Panc1 (cell line): ENCODE data around the gene SPSB1. TPM values are rescaled to one million over a fixed set of nuclear protein-coding genes. Genes with fewer than 3 reads are reported as not detected.

Source experiments
- ATAC-seq: fragments of 200-7000 bp; cut with Tn5 transposase; 2 replicates; pipeline ENCODE4 v1.9.1; 2020; ENCODE audit warnings: mild to moderate bottlenecking, moderate library complexity
- BruUV-seq: library from RNA; stranded (reverse); fragments of 400-500 nt; replicated peaks from 2 replicates; lab custom pipeline; 2021; lab: Mats Ljungman, UMichigan
- CTCF ChIA-PET: fragments of 300-600 bp; sonication (Branson Sonifier 250); formaldehyde crosslinking; loops from one replicate; lab custom pipeline; 2022; ENCODE audit warnings: antibody characterized with exemption; lab: Charles Lee
- POLR2A ChIA-PET: fragments of 300-600 bp; sonication (Branson Sonifier 250); formaldehyde crosslinking; loops from one replicate; lab custom pipeline; 2022; ENCODE audit warnings: antibody characterized with exemption; lab: Charles Lee
- DNase-seq: peaks from one replicate; pipeline ENCODE4 v3.0.0-alpha.2; 2010; ENCODE audit warnings: low read depth, low spot score
- H3K27ac ChIP-seq: 2 replicates; pipeline ENCODE4 v1.5.1; 2011; ENCODE audit warnings: mild to moderate bottlenecking, low read length, inconsistent platforms
- H3K27me3 ChIP-seq: fragments of 200-500 bp; sonication (Bioruptor generic); 2 replicates; pipeline ENCODE4 v1.6.0; 2014; ENCODE audit warnings: low read length, inconsistent platforms; ENCODE audit not compliant: control insufficient read depth, insufficient read depth
- H3K36me3 ChIP-seq: fragments of 200-500 bp; sonication (Bioruptor generic); 2 replicates; pipeline ENCODE4 v1.5.1; 2014; ENCODE audit warnings: inconsistent platforms, mild to moderate bottlenecking, low read length, moderate library complexity; ENCODE audit not compliant: control insufficient read depth, insufficient read depth
- H3K4me1 ChIP-seq: 2 replicates; pipeline ENCODE4 v1.5.1; 2011; ENCODE audit warnings: inconsistent platforms, mild to moderate bottlenecking, low read length, moderate library complexity; ENCODE audit not compliant: control insufficient read depth, insufficient read depth
- H3K4me3 ChIP-seq, 2 experiments: 2 replicates each; pipeline ENCODE4 v1.5.1; 2011 to 2012; ENCODE audit warnings: low read depth in 2 of 2, low read length in 2 of 2, mild to moderate bottlenecking in 2 of 2, inconsistent platforms in 1 of 2, moderate library complexity in 1 of 2
- H3K9me3 ChIP-seq: fragments of 200-500 bp; sonication (Bioruptor generic); 2 replicates; pipeline ENCODE4 v1.5.1; 2014; ENCODE audit warnings: low read depth, mild to moderate bottlenecking, inconsistent platforms, low read length, moderate library complexity; ENCODE audit not compliant: control insufficient read depth, insufficient read depth
- POLR2AphosphoS5 ChIP-seq: IDR thresholded peaks from 2 replicates; pipeline ENCODE4 v1.6.1; 2012; ENCODE audit warnings: mild to moderate bottlenecking, low read depth, low read length, moderate library complexity
- SIN3A ChIP-seq: IDR thresholded peaks from 2 replicates; pipeline ENCODE4 v1.6.1; 2012; ENCODE audit warnings: low read depth, mild to moderate bottlenecking, low read length, moderate library complexity, borderline replicate concordance; ENCODE audit not compliant: insufficient read depth
- TCF7L2 ChIP-seq: IDR thresholded peaks from 2 replicates; pipeline ENCODE4 v1.6.1; 2011; ENCODE audit warnings: mild to moderate bottlenecking, low read depth, low read length, inconsistent platforms
- in situ Hi-C: cut with HindIII; loops from 2 replicates; pipeline ENCODE4 v1.10.0; 2016; ENCODE audit warnings: low sequenced_read_pairs, low pct_unique_long_range_greater_than_20kb
- intact Hi-C: fragments of 100-400 bp; cut with micrococcal nuclease; formaldehyde crosslinking; loops from one replicate; pipeline ENCODE4 v1.10.0; 2022; ENCODE audit not compliant: unreplicated experiment
- total RNA-seq: library from RNA; stranded (reverse); gene quantifications from one replicate; pipeline ENCODE4 v1.2.1, GENCODE V29; 2021; ENCODE audit not compliant: unreplicated experiment
- TF ChIP-seq, protein P1 (sequence below), 2 experiments: IDR thresholded peaks; 2 replicates each; pipeline ENCODE4 v1.6.1; 2011 to 2012; ENCODE audit warnings: low read depth in 2 of 2, control low read depth in 1 of 2, low read length in 1 of 2, mild to moderate bottlenecking in 1 of 2, moderate library complexity in 1 of 2; ENCODE audit not compliant: insufficient read depth in 1 of 2
- TF ChIP-seq, protein P2 (sequence below): fragments of 450-650 bp; IDR thresholded peaks from 2 replicates; pipeline ENCODE4 v1.5.1; 2017; ENCODE audit warnings: mild to moderate bottlenecking

The SPSB1 gene
- total RNA-seq, 1 experiment from 2014 or later: 73.7 TPM

DNA sequence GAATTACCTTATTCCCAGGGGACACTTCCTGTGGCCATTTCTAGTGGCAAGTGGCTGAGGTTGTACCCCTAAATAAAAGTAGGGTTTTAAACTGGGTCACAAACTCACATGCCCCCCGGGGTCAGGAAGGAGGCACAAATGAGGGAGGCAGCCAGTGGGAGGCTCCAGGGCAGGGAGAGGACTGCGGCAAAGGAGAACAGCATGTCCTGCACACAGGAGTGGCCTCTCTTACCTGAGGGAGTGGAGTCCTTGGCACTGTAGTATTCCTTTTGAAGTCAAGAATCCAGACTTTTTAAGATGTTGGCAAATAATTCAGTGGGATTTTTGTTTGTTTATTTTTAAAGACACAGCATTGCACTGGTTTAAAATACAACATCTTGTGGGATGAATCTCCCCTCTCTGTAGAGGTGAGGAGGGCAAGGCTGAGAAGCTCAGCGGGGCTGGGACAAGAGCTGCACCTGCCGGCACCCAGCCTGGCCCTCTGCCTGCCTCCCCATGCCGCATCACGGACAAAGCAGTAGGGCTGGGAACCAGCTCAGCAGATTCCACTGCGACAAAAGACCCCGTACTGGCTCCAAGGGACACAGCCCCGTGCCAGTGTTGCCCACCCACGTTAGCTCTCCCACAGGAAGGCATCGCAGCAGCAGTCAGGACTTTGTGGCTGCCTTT is 22.2 kb downstream of the SPSB1 start:
- in situ Hi-C loops: no loop called here
- H3K36me3 ChIP-seq: no peaks in the 10 kb centered on the region
- intact Hi-C loops: no loop called here
- no peak for DNase-seq
- no peaks in the 10 kb centered on the region for H3K9me3 ChIP-seq
- peaks cover 88% of the 10 kb centered on the region for H3K4me1 ChIP-seq
- no TSS peak for BruUV-seq
- POLR2A ChIA-PET: interaction anchor here (0.7 to 0.9 kb wide), 2 partner anchors 54 to 98 kb away, joined by 4 read pairs; no protein-coding TSS in a partner anchor
- CTCF ChIA-PET: no interaction called here
- H3K27me3 ChIP-seq: no peaks in the 10 kb centered on the region
- no peak overlapping the region for H3K4me3 ChIP-seq
- TF ChIP-seq SIN3A (no peak), TCF7L2 (0 out of 2 replicates have a peak, but pooled peaks have one; percentile 23)
- TF ChIP-seq, protein P1, sequence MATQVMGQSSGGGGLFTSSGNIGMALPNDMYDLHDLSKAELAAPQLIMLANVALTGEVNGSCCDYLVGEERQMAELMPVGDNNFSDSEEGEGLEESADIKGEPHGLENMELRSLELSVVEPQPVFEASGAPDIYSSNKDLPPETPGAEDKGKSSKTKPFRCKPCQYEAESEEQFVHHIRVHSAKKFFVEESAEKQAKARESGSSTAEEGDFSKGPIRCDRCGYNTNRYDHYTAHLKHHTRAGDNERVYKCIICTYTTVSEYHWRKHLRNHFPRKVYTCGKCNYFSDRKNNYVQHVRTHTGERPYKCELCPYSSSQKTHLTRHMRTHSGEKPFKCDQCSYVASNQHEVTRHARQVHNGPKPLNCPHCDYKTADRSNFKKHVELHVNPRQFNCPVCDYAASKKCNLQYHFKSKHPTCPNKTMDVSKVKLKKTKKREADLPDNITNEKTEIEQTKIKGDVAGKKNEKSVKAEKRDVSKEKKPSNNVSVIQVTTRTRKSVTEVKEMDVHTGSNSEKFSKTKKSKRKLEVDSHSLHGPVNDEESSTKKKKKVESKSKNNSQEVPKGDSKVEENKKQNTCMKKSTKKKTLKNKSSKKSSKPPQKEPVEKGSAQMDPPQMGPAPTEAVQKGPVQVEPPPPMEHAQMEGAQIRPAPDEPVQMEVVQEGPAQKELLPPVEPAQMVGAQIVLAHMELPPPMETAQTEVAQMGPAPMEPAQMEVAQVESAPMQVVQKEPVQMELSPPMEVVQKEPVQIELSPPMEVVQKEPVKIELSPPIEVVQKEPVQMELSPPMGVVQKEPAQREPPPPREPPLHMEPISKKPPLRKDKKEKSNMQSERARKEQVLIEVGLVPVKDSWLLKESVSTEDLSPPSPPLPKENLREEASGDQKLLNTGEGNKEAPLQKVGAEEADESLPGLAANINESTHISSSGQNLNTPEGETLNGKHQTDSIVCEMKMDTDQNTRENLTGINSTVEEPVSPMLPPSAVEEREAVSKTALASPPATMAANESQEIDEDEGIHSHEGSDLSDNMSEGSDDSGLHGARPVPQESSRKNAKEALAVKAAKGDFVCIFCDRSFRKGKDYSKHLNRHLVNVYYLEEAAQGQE (IDR thresholded peaks at IDR 0.05; ENCODE audit: insufficient read depth in 1 of 2, low read depth in 2 of 2, low read length in 1 of 2): no peak
- peak overlapping the region; percentile 81 for H3K27ac ChIP-seq
- no peak for ATAC-seq

DNA sequence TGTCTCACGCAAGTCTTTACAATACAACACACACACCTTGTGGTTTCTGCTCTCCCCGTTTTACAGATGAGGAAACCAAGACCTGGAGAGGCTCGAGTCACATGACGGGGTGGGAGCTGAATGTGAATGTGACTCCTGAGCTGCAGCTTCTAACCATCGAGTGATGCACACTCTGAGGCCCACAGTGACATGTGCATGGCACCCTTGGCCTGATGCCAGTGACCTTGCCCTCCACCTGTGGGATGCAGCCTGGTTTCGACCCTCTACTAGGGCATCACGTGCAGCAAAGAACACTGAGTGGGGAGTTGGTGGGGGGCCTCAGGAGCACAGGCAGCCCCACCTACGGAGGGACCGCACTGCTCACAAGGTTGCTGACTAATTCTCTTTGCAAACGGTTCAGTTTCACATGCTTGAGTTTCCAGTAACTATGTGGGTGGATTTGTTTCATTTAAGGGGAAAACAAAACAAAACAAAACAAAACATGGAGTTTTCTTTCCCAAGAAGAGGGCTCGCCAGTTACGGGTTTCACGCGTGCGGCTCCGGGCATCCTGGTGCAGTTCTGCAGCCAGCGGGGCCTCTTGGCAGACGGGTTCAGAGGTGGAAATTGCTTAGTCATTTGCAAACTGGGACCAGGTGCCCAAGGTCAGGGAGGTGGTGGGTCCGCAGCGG is 22.9 kb downstream of the SPSB1 start:
- H3K4me1 ChIP-seq: peaks cover 95% of the 10 kb centered on the region
- no peak overlapping the region for H3K4me3 ChIP-seq
- H3K9me3 ChIP-seq: no peaks in the 10 kb centered on the region
- peak overlapping the region; percentile 81 for H3K27ac ChIP-seq
- intact Hi-C loops (no loop called here), in situ Hi-C loops (no loop called here)
- TF ChIP-seq TCF7L2: no peak
- TF ChIP-seq SIN3A: no peak
- TF ChIP-seq, protein P1 (IDR thresholded peaks at IDR 0.05; ENCODE audit: insufficient read depth in 1 of 2, low read depth in 2 of 2, low read length in 1 of 2): no peak
- TF ChIP-seq, protein P2, sequence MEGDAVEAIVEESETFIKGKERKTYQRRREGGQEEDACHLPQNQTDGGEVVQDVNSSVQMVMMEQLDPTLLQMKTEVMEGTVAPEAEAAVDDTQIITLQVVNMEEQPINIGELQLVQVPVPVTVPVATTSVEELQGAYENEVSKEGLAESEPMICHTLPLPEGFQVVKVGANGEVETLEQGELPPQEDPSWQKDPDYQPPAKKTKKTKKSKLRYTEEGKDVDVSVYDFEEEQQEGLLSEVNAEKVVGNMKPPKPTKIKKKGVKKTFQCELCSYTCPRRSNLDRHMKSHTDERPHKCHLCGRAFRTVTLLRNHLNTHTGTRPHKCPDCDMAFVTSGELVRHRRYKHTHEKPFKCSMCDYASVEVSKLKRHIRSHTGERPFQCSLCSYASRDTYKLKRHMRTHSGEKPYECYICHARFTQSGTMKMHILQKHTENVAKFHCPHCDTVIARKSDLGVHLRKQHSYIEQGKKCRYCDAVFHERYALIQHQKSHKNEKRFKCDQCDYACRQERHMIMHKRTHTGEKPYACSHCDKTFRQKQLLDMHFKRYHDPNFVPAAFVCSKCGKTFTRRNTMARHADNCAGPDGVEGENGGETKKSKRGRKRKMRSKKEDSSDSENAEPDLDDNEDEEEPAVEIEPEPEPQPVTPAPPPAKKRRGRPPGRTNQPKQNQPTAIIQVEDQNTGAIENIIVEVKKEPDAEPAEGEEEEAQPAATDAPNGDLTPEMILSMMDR: no peak
- no peak for TF ChIP-seq POLR2AphosphoS5
- CTCF ChIA-PET: no interaction called here
- DNase-seq (no peak), ATAC-seq (peak; percentile 18)
- H3K36me3 ChIP-seq: no peaks in the 10 kb centered on the region
- BruUV-seq: no TSS peak
- H3K27me3 ChIP-seq: no peaks in the 10 kb centered on the region
- POLR2A ChIA-PET: no interaction called here
